Measurements from ENCODE around the gene NUAK1.

The NUAK1 gene

GRCh38 chr12:106119301-106119700 lies 19.5 kb downstream of the NUAK1 start:
- no peak overlapping the region for H3K4me3 Mint-ChIP-seq
- no peaks in the 10 kb centered on the region for H3K9me3 Mint-ChIP-seq
- no peak for TF ChIP-seq CTCF (IDR thresholded peaks at IDR 0.05)
- H3K27ac Mint-ChIP-seq: no peak overlapping the region
- DNase-seq: no peak
- peaks cover 2% of the 10 kb centered on the region for H3K27me3 Mint-ChIP-seq (ENCODE audit: low read depth, poor library complexity)
- peaks cover 9% of the 10 kb centered on the region for H3K36me3 Mint-ChIP-seq (ENCODE audit: low read depth)
- H3K4me1 Mint-ChIP-seq: peaks cover 83% of the 10 kb centered on the region

- peaks cover 83% of the 10 kb centered on the region for H3K4me1 Mint-ChIP-seq
- peaks cover 9% of the 10 kb centered on the region for H3K36me3 Mint-ChIP-seq (ENCODE audit: low read depth)
- no peaks in the 10 kb centered on the region for H3K9me3 Mint-ChIP-seq
- DNase-seq: no peak
- TF ChIP-seq CTCF (IDR thresholded peaks at IDR 0.05): no peak
- no peak overlapping the region for H3K4me3 Mint-ChIP-seq
- no peak overlapping the region for H3K27ac Mint-ChIP-seq
- peaks cover 2% of the 10 kb centered on the region for H3K27me3 Mint-ChIP-seq (ENCODE audit: low read depth, poor library complexity)
These were observed 20.2 kb downstream of the NUAK1 start for GRCh38 chr12:106118381-106119130.

DNA sequence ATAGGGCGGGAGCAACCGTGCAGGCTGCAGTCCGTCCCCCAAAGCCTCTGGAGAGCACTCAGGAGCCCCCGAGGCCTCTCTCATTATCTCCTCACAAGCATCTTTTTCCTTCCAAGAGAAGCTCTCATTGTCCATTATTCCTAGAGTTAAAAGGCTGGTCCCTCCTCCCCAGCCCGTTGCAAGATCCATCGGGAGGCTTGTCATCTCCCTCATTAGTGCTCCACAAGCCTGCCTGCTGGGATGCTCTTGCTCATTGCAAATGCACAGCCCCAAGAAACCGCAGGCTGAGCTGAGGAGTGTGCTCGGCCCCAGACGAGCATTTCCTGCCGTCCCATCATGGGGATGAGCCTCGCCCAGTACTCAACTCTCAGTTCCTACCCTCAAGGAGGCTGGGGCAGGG lies 23.3 kb downstream of the NUAK1 start:
- TF ChIP-seq CTCF (IDR thresholded peaks at IDR 0.05): no peak
- peaks cover 4% of the 10 kb centered on the region for H3K36me3 Mint-ChIP-seq (ENCODE audit: low read depth)
- peaks cover 81% of the 10 kb centered on the region for H3K4me1 Mint-ChIP-seq

DNA sequence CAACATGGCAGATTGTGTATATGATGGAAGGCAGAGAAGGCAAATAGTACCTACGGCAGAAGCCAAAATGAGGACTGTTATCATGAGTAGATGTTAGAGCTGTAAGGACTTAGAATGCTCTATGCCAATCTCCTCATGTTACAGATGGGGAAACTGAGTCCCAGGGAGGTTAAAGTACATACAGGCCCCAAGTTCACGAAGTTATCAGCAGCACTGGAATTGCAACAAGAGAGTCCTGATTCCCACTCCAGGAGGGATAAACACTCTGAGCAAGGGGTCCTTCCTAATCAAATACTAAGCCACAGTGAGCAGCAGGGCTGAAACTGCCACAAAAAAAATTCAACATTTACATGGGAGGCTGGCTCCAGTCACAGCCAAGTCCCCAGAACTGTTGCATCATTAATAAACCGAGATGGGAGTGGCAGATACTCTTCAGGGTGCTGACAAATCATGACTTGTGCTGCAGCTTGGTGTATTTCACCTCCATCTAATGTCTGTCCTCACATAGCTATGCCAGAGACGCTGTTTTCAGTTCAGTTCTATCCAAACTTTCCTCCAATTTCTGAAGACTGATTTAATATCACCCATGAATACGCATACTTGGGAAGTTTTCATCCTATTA lies 24.2 kb downstream of the NUAK1 start:
- DNase-seq: no peak
- H3K4me3 Mint-ChIP-seq: no peak overlapping the region
- H3K27me3 Mint-ChIP-seq (ENCODE audit: low read depth, poor library complexity): peaks cover 2% of the 10 kb centered on the region
- H3K36me3 Mint-ChIP-seq (ENCODE audit: low read depth): peaks cover 4% of the 10 kb centered on the region
- TF ChIP-seq CTCF (IDR thresholded peaks at IDR 0.05): no peak
- H3K4me1 Mint-ChIP-seq: peaks cover 88% of the 10 kb centered on the region
- H3K9me3 Mint-ChIP-seq: no peaks in the 10 kb centered on the region
- H3K27ac Mint-ChIP-seq: no peak overlapping the region

More for the DNA sequence above, 23.3 kb downstream of the NUAK1 start:
- no peaks in the 10 kb centered on the region for H3K9me3 Mint-ChIP-seq
- no peak for DNase-seq
- H3K27me3 Mint-ChIP-seq (ENCODE audit: low read depth, poor library complexity): peaks cover 2% of the 10 kb centered on the region
- no peak overlapping the region for H3K4me3 Mint-ChIP-seq
- H3K27ac Mint-ChIP-seq: peak overlapping the region; percentile 46

DNA sequence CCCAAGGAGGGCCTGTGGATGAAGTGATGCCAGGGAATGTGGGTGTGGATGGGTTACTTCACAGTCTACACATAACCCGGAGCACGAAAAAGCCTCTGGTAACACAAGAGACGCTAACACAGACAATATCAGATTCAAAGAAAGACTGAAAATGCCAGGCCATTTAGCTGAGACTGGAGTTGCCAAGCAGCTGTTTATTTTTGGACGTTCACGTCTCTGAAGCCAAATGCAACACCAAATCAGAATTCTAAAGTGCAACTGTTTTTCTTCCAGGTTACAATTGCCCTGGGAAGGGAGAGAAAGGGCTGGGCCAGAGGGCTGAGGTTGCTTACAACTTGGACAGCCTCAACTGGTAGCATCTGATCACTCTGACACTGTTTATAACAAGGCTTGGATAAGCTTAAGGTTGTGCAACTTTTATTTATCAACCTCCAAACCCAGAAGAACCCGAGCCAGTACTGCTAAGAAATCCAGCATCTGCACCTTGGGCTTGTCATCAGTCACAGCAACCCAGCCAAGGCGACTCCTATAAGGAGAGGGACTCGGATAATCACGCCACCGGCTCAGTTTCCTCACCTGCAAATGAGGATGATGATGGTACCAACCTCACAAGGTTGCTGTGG lies 24.8 kb downstream of the NUAK1 start:
- Mint-ChIP-seq H3K36me3 (ENCODE audit: low read depth) (no peaks in the 10 kb centered on the region), H3K27ac (peak overlapping the region; percentile 88), H3K4me3 (no peak overlapping the region), H3K27me3 (ENCODE audit: low read depth, poor library complexity) (peaks cover 2% of the 10 kb centered on the region), H3K4me1 (peaks cover 89% of the 10 kb centered on the region), H3K9me3 (no peaks in the 10 kb centered on the region)
- no peak for DNase-seq
- TF ChIP-seq CTCF (IDR thresholded peaks at IDR 0.05): no peak

All from nephron progenitor cell (in vitro differentiated cells).